ENCODE data around the gene MYO3A. TPM values are rescaled to one million over a fixed set of nuclear protein-coding genes. Genes with fewer than 3 reads are reported as not detected.

MYO3A gene
- total RNA-seq, 4 donors from 2014 or later, result 0.06 TPM; not detected in 3

- peak within 1 kb of the TSS in 2 of 4 donors; percentile 15 to 25 for H3K4me3 ChIP-seq
- H3K27ac ChIP-seq (replicated peaks in 1 of 4), result no peak within 1 kb of the TSS
- WGBS, result 2% methylated on average over 41 of the region's 60 CpGs
- H3K9me3 ChIP-seq, result no peaks in the 10 kb centered on the region
- H3K4me1 ChIP-seq, result peaks cover 14 to 39% (median 33%) of the 10 kb centered on the region in 4 donors
- peaks cover 0 to 100% (median 35%) of the 10 kb centered on the region in 4 donors for H3K27me3 ChIP-seq
- TF ChIP-seq POLR2A (IDR thresholded peaks at IDR 0.05; ENCODE audit: low read depth), result no peak
- TF ChIP-seq, protein P1, sequence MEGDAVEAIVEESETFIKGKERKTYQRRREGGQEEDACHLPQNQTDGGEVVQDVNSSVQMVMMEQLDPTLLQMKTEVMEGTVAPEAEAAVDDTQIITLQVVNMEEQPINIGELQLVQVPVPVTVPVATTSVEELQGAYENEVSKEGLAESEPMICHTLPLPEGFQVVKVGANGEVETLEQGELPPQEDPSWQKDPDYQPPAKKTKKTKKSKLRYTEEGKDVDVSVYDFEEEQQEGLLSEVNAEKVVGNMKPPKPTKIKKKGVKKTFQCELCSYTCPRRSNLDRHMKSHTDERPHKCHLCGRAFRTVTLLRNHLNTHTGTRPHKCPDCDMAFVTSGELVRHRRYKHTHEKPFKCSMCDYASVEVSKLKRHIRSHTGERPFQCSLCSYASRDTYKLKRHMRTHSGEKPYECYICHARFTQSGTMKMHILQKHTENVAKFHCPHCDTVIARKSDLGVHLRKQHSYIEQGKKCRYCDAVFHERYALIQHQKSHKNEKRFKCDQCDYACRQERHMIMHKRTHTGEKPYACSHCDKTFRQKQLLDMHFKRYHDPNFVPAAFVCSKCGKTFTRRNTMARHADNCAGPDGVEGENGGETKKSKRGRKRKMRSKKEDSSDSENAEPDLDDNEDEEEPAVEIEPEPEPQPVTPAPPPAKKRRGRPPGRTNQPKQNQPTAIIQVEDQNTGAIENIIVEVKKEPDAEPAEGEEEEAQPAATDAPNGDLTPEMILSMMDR (IDR thresholded peaks at IDR 0.05), result no peak
- TF ChIP-seq POLR2AphosphoS5 (IDR thresholded peaks at IDR 0.05), result no peak
- TF ChIP-seq EP300 (IDR thresholded peaks at IDR 0.05), result no peak
- intact Hi-C loops (cut with DNase I), result no loop called here
- DNase-seq (ENCODE audit: extremely low spot score), result peak; percentile 75
- H3K36me3 ChIP-seq, result no peaks in the 10 kb centered on the region
Measured at GRCh38 chr10:26216585-26217395, 282.8 kb downstream of the MYO3A start, which contains the start of gene GAD2. GAD2 (plus strand) TSS chr10:26216774; CDS start chr10:26216810, 36 bp downstream.

GRCh38 chr10:26217396-26218086 lies 283.5 kb downstream of the MYO3A start:
- Histone ChIP-seq H3K27me3 (peaks cover 0 to 100% (median 36%) of the 10 kb centered on the region in 4 donors), H3K27ac (replicated peaks in 1 of 4) (no peak overlapping the region), H3K4me3 (peak overlapping the region in 1 of 4 donors; percentile 21), H3K36me3 (no peaks in the 10 kb centered on the region), H3K4me1 (peaks cover 14 to 37% (median 32%) of the 10 kb centered on the region in 4 donors), H3K9me3 (no peaks in the 10 kb centered on the region)
- TF ChIP-seq POLR2A (IDR thresholded peaks at IDR 0.05; ENCODE audit: low read depth) (no peak), POLR2AphosphoS5 (IDR thresholded peaks at IDR 0.05) (no peak), EP300 (IDR thresholded peaks at IDR 0.05) (no peak)
- TF ChIP-seq, protein P1 (IDR thresholded peaks at IDR 0.05), result no peak
- intact Hi-C loops (cut with DNase I), result no loop called here
- 6% methylated on average over 9 of the region's 64 CpGs for WGBS
- DNase-seq (ENCODE audit: extremely low spot score), result peak; percentile 70

- no peak for TF ChIP-seq POLR2AphosphoS5 (IDR thresholded peaks at IDR 0.05)
- TF ChIP-seq, protein P1 (IDR thresholded peaks at IDR 0.05), result no peak
- no peak for TF ChIP-seq EP300 (IDR thresholded peaks at IDR 0.05)
- TF ChIP-seq POLR2A (IDR thresholded peaks at IDR 0.05; ENCODE audit: low read depth), result no peak
- Histone ChIP-seq H3K9me3 (no peaks in the 10 kb centered on the region), H3K36me3 (no peaks in the 10 kb centered on the region), H3K27ac (replicated peaks in 1 of 4) (no peak overlapping the region), H3K4me3 (no peak overlapping the region), H3K27me3 (peaks cover 0 to 92% (median 32%) of the 10 kb centered on the region in 4 donors), H3K4me1 (peaks cover 14 to 36% (median 32%) of the 10 kb centered on the region in 4 donors)
- intact Hi-C loops (cut with DNase I), result no loop called here
- WGBS, result 61% methylated on average over 1 of the region's 1 CpG
- no peak for DNase-seq (ENCODE audit: extremely low spot score)
Measured at GRCh38 chr10:26219676-26220075, 285.6 kb downstream of the MYO3A start.

DNA sequence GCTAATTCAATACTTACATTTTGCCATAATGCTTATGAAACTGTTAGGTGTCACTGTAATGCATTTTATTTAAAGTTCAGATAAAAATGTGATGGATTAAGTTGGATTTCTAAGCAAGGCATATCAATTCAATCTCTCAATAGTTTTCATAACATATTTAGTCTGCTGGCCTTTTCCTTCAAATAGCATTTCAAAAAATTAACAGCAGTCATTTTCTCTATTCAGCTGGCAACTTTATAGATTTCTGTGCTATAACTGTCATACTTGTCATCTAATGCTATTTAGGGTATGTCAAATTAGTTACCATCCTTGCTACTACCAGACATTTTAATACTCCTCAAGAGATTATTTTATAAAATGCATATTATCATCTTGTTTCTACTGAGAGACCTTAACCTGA lies 286.9 kb downstream of the MYO3A start:
- H3K27me3 ChIP-seq, result peaks cover 0 to 90% (median 28%) of the 10 kb centered on the region in 4 donors
- no peak for DNase-seq (ENCODE audit: extremely low spot score)
- intact Hi-C loops (cut with DNase I), result no loop called here

More for the DNA sequence above, 286.9 kb downstream of the MYO3A start:
- H3K36me3 ChIP-seq, result no peaks in the 10 kb centered on the region
- TF ChIP-seq EP300 (IDR thresholded peaks at IDR 0.05) (no peak), POLR2AphosphoS5 (IDR thresholded peaks at IDR 0.05) (no peak), POLR2A (IDR thresholded peaks at IDR 0.05; ENCODE audit: low read depth) (no peak)
- TF ChIP-seq, protein P1 (IDR thresholded peaks at IDR 0.05), result no peak
- H3K4me1 ChIP-seq, result peaks cover 12 to 24% (median 22%) of the 10 kb centered on the region in 4 donors
- no peaks in the 10 kb centered on the region for H3K9me3 ChIP-seq
- H3K4me3 ChIP-seq, result no peak overlapping the region
- no peak overlapping the region for H3K27ac ChIP-seq (replicated peaks in 1 of 4)

Data from esophagus muscularis mucosa (tissue), 4 donors.